Breast epithelium (tissue), 4 donors: ENCODE results near the gene CRYGN. TPM values are rescaled to one million over a fixed set of nuclear protein-coding genes. Genes with fewer than 3 reads are reported as not detected.

Experiments
- DNase-seq, 2 donors: peaks; one replicate each; pipeline ENCODE4 v3.0.0-alpha.2; 2019; ENCODE audit warnings: low spot score in 2 of 2
- H3K27ac ChIP-seq, 2 donors: fragments of 200-600 bp; sonication (generic) in 1 of 2; one replicate each; pipeline ENCODE4 v1.5.1; 2016 to 2019; ENCODE audit warnings: mild to moderate bottlenecking in 1 of 2
- H3K27me3 ChIP-seq, 2 donors: fragments of 200-600 bp; sonication (generic) in 1 of 2; one replicate each; pipeline versions ENCODE4 v1.5.1 to v1.6.0; 2017 to 2019; ENCODE audit warnings: control low read depth in 1 of 2, mild to moderate bottlenecking in 1 of 2
- H3K36me3 ChIP-seq: fragments of 200-600 bp; one replicate; pipeline ENCODE4 v1.5.1; 2019
- H3K4me1 ChIP-seq, 2 donors: fragments of 200-600 bp; sonication (generic); one replicate each; pipeline ENCODE4 v1.5.1; 2016 to 2019; ENCODE audit warnings: control low read depth in 1 of 2
- H3K4me3 ChIP-seq, 3 donors: fragments of 200-600 bp; sonication (generic); 1 replicate in 2 of 3; 2 replicates in 1 of 3; pipeline ENCODE4 v1.5.1; 2016 to 2019; ENCODE audit warnings: mild to moderate bottlenecking in 3 of 3, moderate library complexity in 2 of 3
- H3K9me3 ChIP-seq, 2 donors: fragments of 200-600 bp; sonication (generic) in 1 of 2; one replicate each; pipeline ENCODE4 v1.5.1; 2016 to 2019; ENCODE audit warnings: control low read depth in 1 of 2
- POLR2A ChIP-seq: fragments of 450-650 bp; IDR thresholded peaks from one replicate; pipeline ENCODE4 v1.6.1; 2016; ENCODE audit warnings: antibody characterized with exemption, mild to moderate bottlenecking, moderate library complexity
- POLR2AphosphoS5 ChIP-seq, 3 donors: sonication (generic); formaldehyde crosslinking; IDR thresholded peaks; one replicate each; pipeline ENCODE4 v1.6.1; 2017; ENCODE audit warnings: antibody characterized with exemption in 3 of 3
- intact Hi-C: fragments of 100-400 bp; cut with DNase I; formaldehyde crosslinking; loops from one replicate; pipeline ENCODE4 v1.15.1; 2023; ENCODE audit warnings: low total_unique reads
- total RNA-seq, 3 donors: library from RNA; depleted of rRNA; stranded (reverse); fragments of >200 nt; gene quantifications; one replicate each; pipeline ENCODE4 v1.1.0, GENCODE V29; 2016
- TF ChIP-seq, protein P1 (sequence below), 3 donors: fragments of 450-650 bp; IDR thresholded peaks; one replicate each; pipeline ENCODE4 v1.5.1; 2016 to 2017; ENCODE audit warnings: antibody characterized with exemption in 3 of 3, mild to moderate bottlenecking in 3 of 3, moderate library complexity in 3 of 3

The CRYGN gene
- total RNA-seq, 3 donors from 2014 or later = 0.98 to 1.3 TPM; not detected in 1

DNA sequence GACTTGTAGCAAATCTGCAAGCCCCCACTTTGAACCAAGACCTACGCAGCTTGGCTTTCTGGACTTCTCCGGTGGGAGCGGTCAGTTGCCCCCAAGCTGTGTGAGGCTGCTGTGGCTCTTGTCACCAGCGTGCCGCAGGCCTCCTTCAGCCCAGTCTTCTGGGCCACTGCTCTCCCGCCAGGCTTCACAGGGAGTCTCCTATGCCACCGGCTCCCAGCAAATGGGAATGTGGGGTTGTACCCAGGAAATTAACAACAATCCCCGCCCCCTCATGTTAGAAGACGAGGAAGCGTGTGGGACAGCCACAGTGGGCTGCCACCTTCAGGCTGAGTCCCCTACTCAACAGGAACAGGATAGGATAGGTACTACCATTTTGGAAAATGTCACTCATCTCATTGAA is 34.4 kb downstream of the CRYGN start:
- no peak for DNase-seq
- Histone ChIP-seq H3K27ac (peak overlapping the region; percentile 60 to 84), H3K9me3 (no peaks in the 10 kb centered on the region), H3K4me1 (peaks cover 4 to 11% of the 10 kb centered on the region in 2 donors), H3K27me3 (peaks cover 0 to 17% of the 10 kb centered on the region in 2 donors), H3K36me3 (no peaks in the 10 kb centered on the region), H3K4me3 (no peak overlapping the region)
- TF ChIP-seq POLR2AphosphoS5 (IDR thresholded peaks at IDR 0.05) = no peak
- TF ChIP-seq, protein P1, sequence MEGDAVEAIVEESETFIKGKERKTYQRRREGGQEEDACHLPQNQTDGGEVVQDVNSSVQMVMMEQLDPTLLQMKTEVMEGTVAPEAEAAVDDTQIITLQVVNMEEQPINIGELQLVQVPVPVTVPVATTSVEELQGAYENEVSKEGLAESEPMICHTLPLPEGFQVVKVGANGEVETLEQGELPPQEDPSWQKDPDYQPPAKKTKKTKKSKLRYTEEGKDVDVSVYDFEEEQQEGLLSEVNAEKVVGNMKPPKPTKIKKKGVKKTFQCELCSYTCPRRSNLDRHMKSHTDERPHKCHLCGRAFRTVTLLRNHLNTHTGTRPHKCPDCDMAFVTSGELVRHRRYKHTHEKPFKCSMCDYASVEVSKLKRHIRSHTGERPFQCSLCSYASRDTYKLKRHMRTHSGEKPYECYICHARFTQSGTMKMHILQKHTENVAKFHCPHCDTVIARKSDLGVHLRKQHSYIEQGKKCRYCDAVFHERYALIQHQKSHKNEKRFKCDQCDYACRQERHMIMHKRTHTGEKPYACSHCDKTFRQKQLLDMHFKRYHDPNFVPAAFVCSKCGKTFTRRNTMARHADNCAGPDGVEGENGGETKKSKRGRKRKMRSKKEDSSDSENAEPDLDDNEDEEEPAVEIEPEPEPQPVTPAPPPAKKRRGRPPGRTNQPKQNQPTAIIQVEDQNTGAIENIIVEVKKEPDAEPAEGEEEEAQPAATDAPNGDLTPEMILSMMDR (IDR thresholded peaks at IDR 0.05) = no peak
- no peak for TF ChIP-seq POLR2A
- intact Hi-C loops = no loop called here

DNA sequence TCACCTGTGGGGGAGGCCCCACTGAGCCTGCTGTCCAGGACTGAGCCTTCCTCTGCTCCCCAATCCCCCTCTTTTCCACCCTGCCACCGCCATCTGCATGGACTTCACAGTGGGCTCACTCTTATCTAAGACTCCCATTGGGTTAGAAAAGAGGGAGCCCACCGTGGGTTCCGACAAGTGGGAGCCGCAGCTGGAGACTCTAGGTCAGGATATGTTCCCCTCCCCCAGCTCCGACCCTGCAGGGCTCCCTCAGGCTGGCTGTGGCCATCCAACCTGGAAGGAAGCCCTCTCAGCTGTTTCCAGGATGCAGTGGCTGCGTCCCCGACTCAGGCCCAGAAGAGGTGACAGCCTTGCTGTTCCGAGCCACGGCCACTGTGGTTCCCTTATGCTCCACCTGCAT is 34.9 kb downstream of the CRYGN start:
- intact Hi-C loops = no loop called here
- H3K27ac ChIP-seq = peak overlapping the region; percentile 60 to 84
- peaks cover 0 to 11% of the 10 kb centered on the region in 2 donors for H3K27me3 ChIP-seq

DNA sequence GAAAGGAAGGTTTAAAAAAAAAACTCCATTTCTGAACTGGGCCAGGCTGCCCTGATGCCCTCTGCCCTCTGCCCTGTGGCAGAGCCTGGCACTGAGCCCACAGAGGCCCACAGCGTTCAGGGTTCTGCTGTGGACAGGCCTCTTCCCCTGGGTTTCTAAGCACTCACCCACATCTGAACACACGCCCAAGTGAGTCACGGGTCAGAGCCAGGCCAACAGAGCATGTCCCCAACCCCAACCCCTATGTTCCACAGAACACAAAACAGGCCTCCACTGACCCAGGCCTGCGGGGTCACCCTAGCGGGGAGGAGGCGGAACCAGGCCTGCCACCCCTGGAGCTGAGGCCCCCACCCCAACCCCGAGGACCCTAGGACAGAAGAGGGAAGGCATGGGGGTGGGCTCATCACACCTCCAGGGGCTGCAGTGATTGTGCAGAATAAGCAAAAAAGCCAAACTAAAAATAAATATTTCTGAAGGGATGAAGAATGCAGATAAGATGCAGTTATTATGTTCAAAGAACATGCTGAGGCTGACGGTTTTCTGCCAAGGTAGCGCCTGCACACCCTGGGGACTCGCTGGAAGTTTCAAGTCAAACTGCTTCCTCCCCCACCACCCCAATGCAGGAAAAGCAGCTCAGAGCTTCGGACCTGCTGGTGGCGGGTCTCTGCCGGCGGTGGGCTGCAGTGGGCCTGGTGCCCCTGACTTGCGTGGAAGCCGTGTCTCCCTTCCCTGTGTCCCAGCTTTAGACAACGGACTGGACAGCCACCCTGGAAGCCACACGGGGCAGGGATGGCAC is 35.5 kb downstream of the CRYGN start:
- intact Hi-C loops = no loop called here
- no peaks in the 10 kb centered on the region for H3K9me3 ChIP-seq
- peaks cover 0 to 5% of the 10 kb centered on the region in 2 donors for H3K27me3 ChIP-seq
- H3K36me3 ChIP-seq = no peaks in the 10 kb centered on the region
- H3K4me3 ChIP-seq = peak overlapping the region in 1 of 3 donors; percentile 39
- TF ChIP-seq, protein P1 (IDR thresholded peaks at IDR 0.05) = no peak
- TF ChIP-seq POLR2AphosphoS5 (IDR thresholded peaks at IDR 0.05) (peak in 1 of 3 donors; percentile 20), POLR2A (no peak)
- DNase-seq = no peak
- H3K27ac ChIP-seq = peak overlapping the region; percentile 60 to 84
- H3K4me1 ChIP-seq = peaks cover 4 to 11% of the 10 kb centered on the region in 2 donors

More for the DNA sequence above, 34.9 kb downstream of the CRYGN start:
- H3K36me3 ChIP-seq = no peaks in the 10 kb centered on the region
- H3K4me3 ChIP-seq = peak overlapping the region in 1 of 3 donors; percentile 39
- TF ChIP-seq, protein P1 (IDR thresholded peaks at IDR 0.05) = no peak
- TF ChIP-seq POLR2A (no peak), POLR2AphosphoS5 (IDR thresholded peaks at IDR 0.05) (no peak)
- peaks cover 4 to 11% of the 10 kb centered on the region in 2 donors for H3K4me1 ChIP-seq
- no peak for DNase-seq
- H3K9me3 ChIP-seq = no peaks in the 10 kb centered on the region

DNA sequence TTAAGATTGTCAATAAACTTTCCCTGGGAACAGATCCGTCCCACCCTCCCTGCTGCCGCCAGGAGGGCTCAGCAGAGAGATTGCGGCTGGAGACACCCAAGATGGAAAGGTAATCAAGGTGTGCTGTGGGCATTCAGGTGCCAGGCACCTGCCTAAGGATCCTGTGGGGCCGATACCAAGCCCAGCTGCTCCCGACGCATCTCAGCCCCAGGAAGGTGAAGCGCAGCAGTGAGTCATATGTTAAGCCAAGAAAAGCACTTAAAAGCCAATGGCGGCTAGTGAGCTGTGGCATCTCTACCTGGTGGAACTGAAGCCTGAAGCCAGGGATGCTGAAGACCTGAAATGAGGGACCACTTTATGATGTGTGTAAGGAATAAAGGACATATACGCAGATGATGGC is 36.2 kb downstream of the CRYGN start:
- intact Hi-C loops = no loop called here
- no peak for DNase-seq

More for the DNA sequence above, 36.2 kb downstream of the CRYGN start:
- Histone ChIP-seq H3K27ac (peak overlapping the region; percentile 60 to 84), H3K4me3 (peak overlapping the region in 1 of 3 donors; percentile 2), H3K27me3 (no peaks in the 10 kb centered on the region), H3K36me3 (no peaks in the 10 kb centered on the region), H3K9me3 (no peaks in the 10 kb centered on the region), H3K4me1 (peaks cover under 1 to 11% of the 10 kb centered on the region in 2 donors)
- TF ChIP-seq POLR2A (no peak), POLR2AphosphoS5 (IDR thresholded peaks at IDR 0.05) (no peak)
- TF ChIP-seq, protein P1 (IDR thresholded peaks at IDR 0.05) = no peak
